ENCODE measurements around the gene MOXD1.

MOXD1 gene

GRCh38 chr6:132392792-132393191, 8.5 kb downstream of the MOXD1 start:
- H3K27ac ChIP-seq (ENCODE audit: low read length), result no peak overlapping the region
- H3K36me3 ChIP-seq (ENCODE audit: control insufficient read depth, low read depth, low read length), result no peaks in the 10 kb centered on the region
- peaks cover 2% of the 10 kb centered on the region for H3K9me3 ChIP-seq (ENCODE audit: control insufficient read depth, low read depth, low read length)
- no peak overlapping the region for H3K9ac ChIP-seq (ENCODE audit: low read length)
- no peak overlapping the region for H3K4me3 ChIP-seq (ENCODE audit: low read length)
- H3K27me3 ChIP-seq (ENCODE audit: control insufficient read depth, insufficient read depth, low read length), result no peaks in the 10 kb centered on the region
- peaks cover 13% of the 10 kb centered on the region for H3K4me1 ChIP-seq (ENCODE audit: control insufficient read depth, low read depth, low read length)

- Histone ChIP-seq H3K9me3 (ENCODE audit: control insufficient read depth, low read depth, low read length) (peaks cover 2% of the 10 kb centered on the region), H3K4me1 (ENCODE audit: control insufficient read depth, low read depth, low read length) (peaks cover 13% of the 10 kb centered on the region), H3K27me3 (ENCODE audit: control insufficient read depth, insufficient read depth, low read length) (no peaks in the 10 kb centered on the region), H3K36me3 (ENCODE audit: control insufficient read depth, low read depth, low read length) (no peaks in the 10 kb centered on the region), H3K27ac (ENCODE audit: low read length) (no peak overlapping the region), H3K9ac (ENCODE audit: low read length) (no peak overlapping the region), H3K4me3 (ENCODE audit: low read length) (no peak overlapping the region)
Measured at GRCh38 chr6:132392270-132392646, 9.0 kb downstream of the MOXD1 start.

- Histone ChIP-seq H3K36me3 (ENCODE audit: control insufficient read depth, low read depth, low read length) (no peaks in the 10 kb centered on the region), H3K27ac (ENCODE audit: low read length) (no peak overlapping the region), H3K9me3 (ENCODE audit: control insufficient read depth, low read depth, low read length) (peaks cover 2% of the 10 kb centered on the region), H3K4me1 (ENCODE audit: control insufficient read depth, low read depth, low read length) (peaks cover 13% of the 10 kb centered on the region), H3K4me3 (ENCODE audit: low read length) (no peak overlapping the region), H3K27me3 (ENCODE audit: control insufficient read depth, insufficient read depth, low read length) (no peaks in the 10 kb centered on the region), H3K9ac (ENCODE audit: low read length) (no peak overlapping the region)
Measured at GRCh38 chr6:132391391-132392269, 9.6 kb downstream of the MOXD1 start.

- Histone ChIP-seq H3K4me3 (ENCODE audit: low read length) (no peak overlapping the region), H3K27me3 (ENCODE audit: control insufficient read depth, insufficient read depth, low read length) (no peaks in the 10 kb centered on the region), H3K4me1 (ENCODE audit: control insufficient read depth, low read depth, low read length) (peaks cover 13% of the 10 kb centered on the region), H3K36me3 (ENCODE audit: control insufficient read depth, low read depth, low read length) (no peaks in the 10 kb centered on the region), H3K9me3 (ENCODE audit: control insufficient read depth, low read depth, low read length) (peaks cover 2% of the 10 kb centered on the region), H3K27ac (ENCODE audit: low read length) (no peak overlapping the region), H3K9ac (ENCODE audit: low read length) (no peak overlapping the region)
Measured at GRCh38 chr6:132390451-132390850, 10.8 kb downstream of the MOXD1 start.

- Histone ChIP-seq H3K27ac (ENCODE audit: low read length) (no peak overlapping the region), H3K4me3 (ENCODE audit: low read length) (no peak overlapping the region)
Measured at GRCh38 chr6:132390017-132390416, 11.3 kb downstream of the MOXD1 start.

GRCh38 chr6:132388291-132388690, 13.0 kb downstream of the MOXD1 start:
- Histone ChIP-seq H3K27ac (ENCODE audit: low read length) (no peak overlapping the region), H3K4me3 (ENCODE audit: low read length) (no peak overlapping the region), H3K4me1 (ENCODE audit: control insufficient read depth, low read depth, low read length) (peaks cover 13% of the 10 kb centered on the region), H3K9me3 (ENCODE audit: control insufficient read depth, low read depth, low read length) (no peaks in the 10 kb centered on the region), H3K27me3 (ENCODE audit: control insufficient read depth, insufficient read depth, low read length) (no peaks in the 10 kb centered on the region), H3K9ac (ENCODE audit: low read length) (no peak overlapping the region), H3K36me3 (ENCODE audit: control insufficient read depth, low read depth, low read length) (no peaks in the 10 kb centered on the region)

More at GRCh38 chr6:132390017-132390416, 11.3 kb downstream of the MOXD1 start:
- H3K9me3 ChIP-seq (ENCODE audit: control insufficient read depth, low read depth, low read length), result peaks cover 2% of the 10 kb centered on the region
- H3K36me3 ChIP-seq (ENCODE audit: control insufficient read depth, low read depth, low read length), result no peaks in the 10 kb centered on the region
- H3K27me3 ChIP-seq (ENCODE audit: control insufficient read depth, insufficient read depth, low read length), result no peaks in the 10 kb centered on the region
- no peak overlapping the region for H3K9ac ChIP-seq (ENCODE audit: low read length)
- H3K4me1 ChIP-seq (ENCODE audit: control insufficient read depth, low read depth, low read length), result peaks cover 13% of the 10 kb centered on the region

GRCh38 chr6:132382630-132383175, 18.6 kb downstream of the MOXD1 start:
- no peak overlapping the region for H3K9ac ChIP-seq (ENCODE audit: low read length)
- no peaks in the 10 kb centered on the region for H3K27me3 ChIP-seq (ENCODE audit: control insufficient read depth, insufficient read depth, low read length)
- H3K4me1 ChIP-seq (ENCODE audit: control insufficient read depth, low read depth, low read length), result no peaks in the 10 kb centered on the region
- no peak overlapping the region for H3K27ac ChIP-seq (ENCODE audit: low read length)
- no peaks in the 10 kb centered on the region for H3K9me3 ChIP-seq (ENCODE audit: control insufficient read depth, low read depth, low read length)
- no peak overlapping the region for H3K4me3 ChIP-seq (ENCODE audit: low read length)
- H3K36me3 ChIP-seq (ENCODE audit: control insufficient read depth, low read depth, low read length), result no peaks in the 10 kb centered on the region

GRCh38 chr6:132381381-132381780, 19.9 kb downstream of the MOXD1 start:
- no peak overlapping the region for H3K4me3 ChIP-seq (ENCODE audit: low read length)
- H3K9ac ChIP-seq (ENCODE audit: low read length), result no peak overlapping the region
- no peak overlapping the region for H3K27ac ChIP-seq (ENCODE audit: low read length)
- no peaks in the 10 kb centered on the region for H3K36me3 ChIP-seq (ENCODE audit: control insufficient read depth, low read depth, low read length)
- H3K27me3 ChIP-seq (ENCODE audit: control insufficient read depth, insufficient read depth, low read length), result no peaks in the 10 kb centered on the region
- no peaks in the 10 kb centered on the region for H3K4me1 ChIP-seq (ENCODE audit: control insufficient read depth, low read depth, low read length)
- no peaks in the 10 kb centered on the region for H3K9me3 ChIP-seq (ENCODE audit: control insufficient read depth, low read depth, low read length)

GRCh38 chr6:132380358-132381029, 20.8 kb downstream of the MOXD1 start:
- no peak overlapping the region for H3K4me3 ChIP-seq (ENCODE audit: low read length)
- H3K4me1 ChIP-seq (ENCODE audit: control insufficient read depth, low read depth, low read length), result no peaks in the 10 kb centered on the region
- H3K27ac ChIP-seq (ENCODE audit: low read length), result no peak overlapping the region
- no peaks in the 10 kb centered on the region for H3K9me3 ChIP-seq (ENCODE audit: control insufficient read depth, low read depth, low read length)
- H3K36me3 ChIP-seq (ENCODE audit: control insufficient read depth, low read depth, low read length), result no peaks in the 10 kb centered on the region
- no peak overlapping the region for H3K9ac ChIP-seq (ENCODE audit: low read length)
- no peaks in the 10 kb centered on the region for H3K27me3 ChIP-seq (ENCODE audit: control insufficient read depth, insufficient read depth, low read length)

- Histone ChIP-seq H3K36me3 (ENCODE audit: control insufficient read depth, low read depth, low read length) (no peaks in the 10 kb centered on the region), H3K4me1 (ENCODE audit: control insufficient read depth, low read depth, low read length) (no peaks in the 10 kb centered on the region), H3K4me3 (ENCODE audit: low read length) (no peak overlapping the region), H3K9me3 (ENCODE audit: control insufficient read depth, low read depth, low read length) (no peaks in the 10 kb centered on the region), H3K27ac (ENCODE audit: low read length) (no peak overlapping the region), H3K27me3 (ENCODE audit: control insufficient read depth, insufficient read depth, low read length) (no peaks in the 10 kb centered on the region), H3K9ac (ENCODE audit: low read length) (no peak overlapping the region)
Measured at GRCh38 chr6:132369526-132369925, 31.7 kb downstream of the MOXD1 start.

- H3K36me3 ChIP-seq (ENCODE audit: control insufficient read depth, low read depth, low read length), result no peaks in the 10 kb centered on the region
- no peaks in the 10 kb centered on the region for H3K9me3 ChIP-seq (ENCODE audit: control insufficient read depth, low read depth, low read length)
- no peaks in the 10 kb centered on the region for H3K4me1 ChIP-seq (ENCODE audit: control insufficient read depth, low read depth, low read length)
- H3K9ac ChIP-seq (ENCODE audit: low read length), result no peak overlapping the region
- no peaks in the 10 kb centered on the region for H3K27me3 ChIP-seq (ENCODE audit: control insufficient read depth, insufficient read depth, low read length)
- no peak overlapping the region for H3K4me3 ChIP-seq (ENCODE audit: low read length)
- H3K27ac ChIP-seq (ENCODE audit: low read length), result no peak overlapping the region
Measured at GRCh38 chr6:132368916-132369481, 32.3 kb downstream of the MOXD1 start.
